ENCODE data around the gene XYLT1.

The XYLT1 gene

DNA sequence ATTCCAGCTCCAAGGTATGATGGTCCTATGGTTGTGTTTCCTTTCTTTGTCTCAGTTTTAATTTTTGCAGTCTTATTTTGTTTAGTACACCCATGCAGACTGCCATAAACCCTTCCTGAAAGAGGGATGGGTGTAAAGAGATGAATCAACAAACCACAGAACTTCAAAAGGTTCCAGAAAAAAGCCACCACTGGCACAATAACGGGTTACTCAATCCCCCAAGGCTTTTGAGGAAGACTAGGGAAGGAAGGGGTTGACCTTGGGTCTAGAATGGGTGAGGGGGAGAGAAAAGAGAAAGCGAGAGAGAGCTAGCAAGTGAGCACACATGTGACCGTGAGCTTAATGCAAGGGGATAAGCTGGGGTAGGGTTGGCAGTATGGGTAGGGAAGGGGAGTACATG lies 168.1 kb downstream of the XYLT1 start:
- no peak for ATAC-seq

DNA sequence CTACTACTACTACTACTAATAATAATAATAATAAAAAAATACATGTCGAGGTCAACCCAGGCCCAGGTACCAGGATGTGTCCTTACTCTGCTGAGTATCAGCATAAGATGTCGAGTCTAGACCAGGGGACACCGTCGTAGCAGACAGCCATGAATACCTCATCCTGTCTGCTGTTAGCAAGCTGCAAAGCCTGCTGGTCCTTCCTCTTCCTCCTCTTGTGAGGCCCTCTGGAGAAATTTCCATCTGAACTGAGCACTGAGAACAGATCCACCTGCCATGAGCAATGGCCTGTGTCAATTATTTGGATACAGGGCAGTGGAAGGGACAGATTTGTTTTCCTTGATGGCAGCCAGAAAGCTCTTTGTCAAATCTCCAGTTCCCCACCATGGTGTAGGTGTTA lies 168.5 kb downstream of the XYLT1 start:
- no peak for ATAC-seq

DNA sequence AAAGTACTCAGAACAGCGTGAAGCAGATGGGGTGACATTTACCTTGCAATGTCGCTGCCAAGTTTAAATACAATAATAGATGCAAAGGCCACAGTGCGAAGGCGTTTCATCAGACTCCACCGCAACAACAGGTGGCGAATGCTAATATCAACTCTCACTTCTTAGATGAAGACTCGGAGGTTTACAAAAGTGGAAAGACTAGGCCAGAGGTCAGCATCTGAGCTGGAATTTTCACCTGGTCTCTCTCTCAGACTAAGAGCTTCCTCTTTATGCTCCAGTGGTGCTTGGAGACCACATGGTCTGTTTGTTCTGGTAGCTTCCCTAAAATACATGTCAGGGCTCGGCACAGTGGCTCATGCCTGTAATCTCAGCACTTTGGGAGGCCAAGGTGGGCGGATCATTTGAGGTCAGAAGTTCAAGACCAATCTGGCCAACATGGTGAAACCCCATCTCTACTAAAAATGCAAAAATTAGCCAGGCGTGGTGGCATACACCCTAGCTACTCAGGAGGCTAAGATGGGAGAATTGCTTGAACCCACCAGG lies 169.1 kb downstream of the XYLT1 start:
- peak; percentile 45 to 61 for ATAC-seq

DNA sequence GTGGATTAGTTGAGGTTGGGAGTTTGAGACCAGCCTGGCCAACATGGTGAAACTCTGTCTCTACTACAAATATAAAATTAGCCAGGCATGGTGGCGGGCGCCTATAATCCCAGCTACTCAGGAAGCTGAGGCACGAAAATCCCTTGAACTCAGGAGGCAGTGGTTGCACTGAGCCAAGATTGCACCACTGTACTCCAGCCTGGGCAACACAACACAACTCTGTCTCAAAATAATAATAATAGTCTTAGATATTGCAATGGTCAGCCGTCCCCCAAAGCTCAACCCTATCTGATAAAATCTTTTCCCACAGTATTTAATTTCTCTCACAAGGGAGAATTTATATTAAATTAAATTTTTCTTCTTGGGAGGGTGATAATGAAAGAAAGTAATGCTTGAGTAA lies 169.6 kb downstream of the XYLT1 start:
- ATAC-seq: no peak

DNA sequence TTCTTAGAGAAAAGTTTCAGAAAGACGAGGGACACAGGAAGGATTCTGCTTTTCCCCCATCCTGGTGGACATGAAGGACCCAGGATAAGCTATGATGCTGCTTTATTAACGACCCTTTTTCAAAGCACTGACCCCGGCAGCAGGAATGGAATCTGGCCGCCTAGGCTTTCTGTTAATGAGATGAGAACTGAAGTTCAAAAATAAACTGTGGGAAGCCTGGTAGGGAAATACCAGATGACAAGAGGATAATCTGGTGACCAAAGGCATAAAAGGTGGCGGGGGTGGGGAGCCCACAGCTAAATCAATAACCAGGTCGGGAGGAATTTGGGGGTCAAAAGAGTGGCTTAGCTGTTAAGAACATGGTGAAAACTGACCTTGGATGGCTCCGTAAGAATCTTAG lies 171.0 kb downstream of the XYLT1 start:
- no peak for ATAC-seq

DNA sequence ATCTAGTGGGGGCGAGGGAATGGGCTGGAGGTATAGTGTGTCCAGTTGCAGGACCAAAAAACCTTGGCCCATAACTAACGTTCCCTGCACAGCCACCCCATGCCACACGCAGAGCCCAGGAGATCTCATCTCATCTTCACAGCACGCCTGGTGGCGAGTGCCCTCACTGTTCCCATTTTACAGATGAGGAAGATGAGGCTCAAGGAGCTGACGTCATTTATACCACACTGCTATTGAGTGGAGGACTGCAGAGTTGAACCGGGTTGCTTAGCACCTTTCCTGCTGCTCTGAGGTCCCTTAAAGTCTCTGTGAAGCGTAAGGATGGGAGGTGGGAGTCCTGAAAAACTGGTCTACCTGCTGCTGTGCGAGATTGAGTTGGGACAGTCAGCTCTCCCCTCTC lies 172.5 kb downstream of the XYLT1 start:
- ATAC-seq: no peak

DNA sequence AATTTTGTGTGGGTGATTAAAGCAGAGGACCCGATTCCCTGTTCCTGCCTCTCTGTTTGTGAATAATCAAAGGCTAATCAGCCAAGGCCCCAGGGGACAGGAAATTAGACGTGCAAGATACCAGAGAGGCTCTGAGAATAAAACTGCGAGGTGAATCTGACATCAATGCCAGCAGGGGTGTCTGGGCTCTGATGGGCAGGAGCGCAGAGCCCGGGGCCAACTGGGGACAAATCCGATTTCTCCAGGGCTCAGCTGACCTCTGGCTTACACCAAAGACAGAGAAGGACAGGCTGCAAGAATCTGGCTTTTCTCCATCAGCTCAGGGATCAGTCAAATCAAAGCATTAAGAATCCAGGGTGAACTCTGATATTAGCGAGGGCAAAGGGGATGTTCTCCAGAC lies 174.3 kb downstream of the XYLT1 start:
- ATAC-seq: no peak

DNA sequence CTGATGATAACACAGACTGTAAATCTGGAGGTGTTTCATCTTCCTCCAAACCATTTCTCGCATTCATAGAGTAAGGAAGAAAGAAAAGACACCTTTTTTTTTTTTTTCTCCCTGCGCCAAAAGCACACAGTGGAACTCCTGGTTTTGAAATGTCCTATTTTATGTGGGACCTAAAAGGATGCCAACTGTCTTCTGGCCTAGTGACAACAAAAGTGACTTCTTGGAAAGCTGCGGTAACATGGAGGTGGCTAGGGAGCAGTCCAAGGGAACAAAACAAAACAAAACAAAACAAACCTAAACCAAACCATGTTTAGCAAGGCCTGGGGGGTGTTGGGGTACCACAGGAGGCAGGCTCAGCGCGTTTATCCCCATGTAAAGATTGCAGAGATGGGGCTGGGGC lies 174.8 kb downstream of the XYLT1 start:
- no peak for ATAC-seq

DNA sequence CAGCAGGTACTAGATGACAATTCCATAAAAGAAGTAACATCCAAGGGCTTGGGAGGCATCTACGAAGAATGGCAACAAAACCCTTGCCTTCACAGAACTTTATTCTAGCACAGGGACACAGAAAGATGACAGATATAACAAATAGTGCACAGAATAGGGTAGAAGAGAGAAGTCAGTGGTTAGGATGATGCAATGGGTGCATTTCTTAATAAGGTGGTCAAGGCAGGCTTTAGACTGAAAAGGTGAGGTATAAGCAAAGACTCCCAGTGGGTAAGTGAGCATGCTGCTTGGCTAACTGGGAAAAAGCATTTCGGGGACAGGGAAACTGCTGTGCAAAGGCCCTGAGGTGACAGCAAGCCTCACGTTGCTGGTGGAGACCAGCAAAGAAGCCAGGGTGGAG lies 175.9 kb downstream of the XYLT1 start:
- ATAC-seq: no peak

DNA sequence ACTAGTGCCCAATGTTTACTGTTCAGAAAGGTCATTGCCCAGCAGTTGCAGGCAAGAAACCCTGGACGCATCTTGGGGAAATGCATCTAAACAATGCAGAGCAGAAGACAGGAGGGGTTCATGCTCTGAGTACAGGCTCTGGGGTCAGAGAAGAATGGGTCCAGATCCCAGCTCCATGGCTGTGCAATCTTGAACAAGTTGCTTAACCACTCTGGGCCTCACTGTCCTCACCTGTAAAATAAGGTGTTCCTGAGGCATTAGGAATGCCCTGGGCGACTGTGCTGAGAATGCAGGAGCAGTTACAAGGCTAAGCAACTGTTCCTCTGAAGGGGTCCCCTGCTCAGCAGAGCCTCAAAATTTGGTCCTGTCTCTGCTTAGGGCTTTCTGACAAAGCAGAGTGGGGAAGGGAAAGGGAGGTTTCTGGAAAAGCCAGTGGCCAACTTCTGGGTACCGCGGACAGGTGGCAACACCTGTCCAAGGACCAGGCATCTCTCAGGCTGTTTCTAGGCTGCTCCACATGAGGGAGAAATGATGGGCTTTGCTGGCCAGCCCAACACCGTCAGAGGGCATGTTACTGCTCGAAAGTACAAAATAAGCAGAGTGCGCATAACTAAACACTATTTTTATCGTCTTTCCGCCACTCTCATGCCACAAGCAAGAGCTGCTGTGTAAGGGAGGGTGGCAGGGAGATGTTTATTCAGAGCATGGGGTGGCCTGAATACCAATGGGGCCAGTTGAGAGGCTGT lies 176.8 kb downstream of the XYLT1 start:
- ATAC-seq: no peak

DNA sequence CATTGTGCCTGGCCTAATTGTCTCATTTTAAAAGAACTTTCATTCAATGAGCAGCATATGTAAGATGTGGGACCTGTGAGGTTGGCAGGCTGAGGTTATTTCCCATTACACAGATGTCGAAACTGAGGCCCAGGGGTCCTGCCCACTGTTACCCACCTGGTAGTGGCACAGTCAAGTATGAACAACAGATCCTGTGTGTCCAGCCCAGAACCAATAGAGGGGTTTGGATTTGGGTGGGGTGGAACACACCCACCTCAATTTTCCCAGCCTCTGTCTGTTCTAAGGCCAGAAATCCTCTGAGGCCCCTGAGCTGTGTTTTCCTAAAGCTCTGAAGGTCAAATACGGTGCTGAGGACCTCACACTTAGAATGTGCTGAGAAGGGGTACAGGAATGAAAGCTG lies 179.5 kb downstream of the XYLT1 start:
- no peak for ATAC-seq

DNA sequence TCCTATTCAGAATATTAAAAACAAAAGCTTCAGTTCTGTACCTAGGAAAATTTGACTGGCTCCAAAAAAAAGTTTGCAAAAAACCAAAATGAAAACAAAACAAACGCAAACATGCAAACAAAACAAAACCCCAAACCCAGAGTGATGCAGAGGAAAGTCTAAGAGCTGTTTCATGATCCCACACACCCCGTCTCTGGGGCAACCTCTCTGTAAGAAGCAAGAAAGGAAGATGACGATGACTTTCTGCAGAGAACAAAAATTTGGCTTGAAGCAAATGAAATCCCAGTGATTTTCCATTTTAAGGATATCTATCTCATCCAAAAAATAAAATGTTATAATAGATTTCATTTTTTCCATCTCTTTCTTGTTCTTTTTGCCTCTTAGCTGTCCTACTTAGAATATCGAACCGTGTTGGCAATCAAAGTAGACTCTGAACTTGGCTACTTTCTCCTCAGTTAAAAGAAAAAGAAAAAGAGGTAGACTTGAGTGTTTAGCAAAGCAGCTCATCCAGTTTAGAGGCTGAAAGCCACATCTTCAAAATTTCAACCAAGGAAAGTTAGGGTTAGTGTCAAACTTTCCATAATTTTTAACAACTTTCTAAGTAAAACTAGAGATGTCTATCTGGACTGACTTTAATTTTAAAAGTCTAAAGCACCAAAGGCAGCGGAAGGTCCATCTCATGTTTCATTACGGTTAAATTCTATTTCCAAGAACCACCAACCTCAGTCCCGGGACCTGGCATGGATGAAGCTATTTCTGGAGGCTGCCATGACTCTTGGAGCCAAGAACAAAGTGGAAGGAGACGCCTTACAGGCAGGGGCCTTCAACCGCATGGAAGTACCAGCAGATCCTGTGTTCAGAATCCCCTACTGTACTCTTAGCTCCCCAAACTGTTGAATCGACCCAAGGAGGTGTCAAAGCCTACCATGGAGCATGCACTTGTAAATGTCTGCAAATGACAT lies 180.8 kb downstream of the XYLT1 start:
- ATAC-seq: no peak

DNA sequence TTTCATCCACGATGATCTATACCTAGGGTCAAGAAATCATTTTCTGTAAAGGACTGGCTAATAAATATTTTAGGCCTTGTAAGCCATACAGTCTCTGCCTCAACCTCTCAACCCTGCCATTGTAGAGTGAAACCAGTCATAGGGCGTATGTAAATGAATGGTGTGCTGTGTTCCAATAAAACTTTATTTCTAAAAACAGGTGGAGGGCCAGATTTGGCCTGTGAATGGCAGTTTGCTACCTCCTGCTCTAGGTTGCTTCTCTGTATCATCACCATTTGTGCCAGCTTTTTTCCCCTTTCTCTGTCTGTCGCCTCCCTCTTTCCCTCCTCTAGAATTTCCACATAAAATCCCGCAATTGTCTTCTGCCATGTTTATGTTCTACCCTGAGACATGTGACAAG lies 181.7 kb downstream of the XYLT1 start:
- no peak for ATAC-seq

DNA sequence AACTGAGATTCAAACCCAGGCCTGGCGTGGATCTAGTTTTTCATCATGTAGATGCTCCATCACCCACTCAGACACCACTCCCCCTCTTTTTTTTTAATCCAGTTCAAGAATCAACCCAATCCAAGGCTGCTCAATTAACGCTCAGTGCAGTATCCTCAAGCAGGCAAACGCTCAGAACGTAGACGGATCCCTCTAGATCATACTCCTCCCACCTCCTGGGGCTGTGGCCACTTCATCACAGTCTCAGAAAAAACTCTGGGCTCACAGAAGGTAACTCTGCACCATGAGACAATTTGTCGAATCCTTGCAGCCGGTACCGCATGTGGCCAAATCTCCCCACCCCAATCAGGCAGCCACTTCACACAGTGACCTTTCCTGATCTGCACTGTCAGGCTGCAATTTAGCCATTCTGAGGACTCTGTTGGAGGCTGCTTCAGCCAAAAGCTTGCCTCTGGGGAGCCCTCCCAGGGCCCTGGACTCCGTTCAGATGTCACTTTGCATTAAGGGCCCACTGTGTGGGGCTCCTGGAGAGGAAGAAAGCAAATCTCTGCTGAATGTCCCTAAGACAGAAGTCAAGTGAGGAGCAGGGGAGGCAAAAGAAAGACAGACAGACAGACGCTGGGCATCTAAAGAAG lies 183.5 kb downstream of the XYLT1 start:
- ATAC-seq: no peak

DNA sequence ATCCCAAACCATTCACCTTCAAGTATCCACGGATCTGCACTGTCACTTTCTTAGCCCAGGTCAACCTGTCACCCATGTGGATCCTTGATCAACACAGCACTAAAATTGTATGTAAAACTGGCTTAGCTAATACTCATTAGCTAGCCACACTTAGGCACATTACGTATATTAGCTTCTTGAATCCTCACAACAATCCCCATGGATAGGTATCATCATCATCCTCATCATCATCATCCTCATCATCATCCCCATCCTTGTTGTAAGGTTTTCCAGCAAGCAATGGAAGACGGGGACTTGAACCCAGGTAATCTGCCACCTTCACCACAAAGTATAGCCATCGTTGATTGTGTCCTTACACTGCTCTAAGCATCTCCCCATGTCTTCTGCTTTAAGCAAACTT lies 184.3 kb downstream of the XYLT1 start:
- no peak for ATAC-seq

DNA sequence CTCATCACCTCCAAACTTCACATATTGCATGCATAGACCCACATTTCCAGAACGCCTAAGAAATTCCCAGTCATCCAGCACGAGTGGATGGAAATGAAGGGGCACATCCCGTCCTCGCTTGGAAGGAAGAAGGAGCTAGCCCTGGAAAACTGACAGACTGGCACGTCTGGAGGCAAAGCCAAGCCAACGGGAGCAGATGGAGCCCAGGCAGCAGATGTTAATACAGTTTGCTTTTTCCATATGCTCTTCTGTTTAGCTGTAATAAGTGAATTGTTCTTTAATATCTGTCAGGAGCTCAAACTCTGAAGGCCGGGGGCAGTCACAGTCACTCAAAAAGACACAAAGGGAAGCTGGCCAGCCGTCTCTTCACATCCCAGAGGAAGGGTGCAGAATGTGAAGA lies 187.7 kb downstream of the XYLT1 start:
- ATAC-seq: no peak

DNA sequence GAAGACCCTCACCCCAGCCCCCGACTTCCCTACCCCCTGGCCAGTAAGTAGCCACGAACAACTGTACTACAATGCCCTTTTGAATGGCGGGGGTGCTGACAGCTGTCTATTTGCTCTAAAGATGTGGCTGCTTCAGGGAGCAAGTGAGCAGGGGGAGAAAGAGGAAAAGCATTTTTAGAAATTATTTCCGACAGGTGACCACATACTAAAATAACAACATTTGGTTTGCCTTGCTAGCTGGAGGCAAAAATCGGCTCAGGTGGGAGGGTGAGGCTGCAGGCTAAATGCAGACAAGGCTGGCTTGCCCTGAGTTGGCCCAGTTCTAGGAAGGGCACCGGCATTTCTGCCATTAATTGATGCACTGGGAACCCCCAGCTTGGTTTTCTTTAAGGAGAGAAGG lies 188.5 kb downstream of the XYLT1 start:
- ATAC-seq: no peak

DNA sequence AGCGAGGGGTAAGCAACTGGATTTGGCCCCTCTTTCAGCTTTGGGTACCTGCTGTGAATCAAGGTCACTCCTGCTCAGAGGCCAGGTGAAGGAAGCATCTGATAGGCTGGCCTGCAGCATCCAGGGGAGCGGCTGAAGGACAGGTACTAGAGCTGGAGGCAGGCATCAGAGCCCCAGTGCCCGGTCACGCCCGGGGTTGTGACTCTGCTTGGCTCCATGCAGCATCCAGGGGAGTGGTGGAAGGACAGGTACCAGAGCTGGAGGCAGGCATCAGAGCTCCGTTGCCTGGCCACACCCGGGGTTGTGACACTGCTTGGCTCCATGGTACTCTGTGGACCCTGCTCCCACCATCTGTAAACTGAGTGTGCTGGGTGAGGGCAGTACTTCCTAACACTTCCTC lies 189.7 kb downstream of the XYLT1 start:
- no peak for ATAC-seq

DNA sequence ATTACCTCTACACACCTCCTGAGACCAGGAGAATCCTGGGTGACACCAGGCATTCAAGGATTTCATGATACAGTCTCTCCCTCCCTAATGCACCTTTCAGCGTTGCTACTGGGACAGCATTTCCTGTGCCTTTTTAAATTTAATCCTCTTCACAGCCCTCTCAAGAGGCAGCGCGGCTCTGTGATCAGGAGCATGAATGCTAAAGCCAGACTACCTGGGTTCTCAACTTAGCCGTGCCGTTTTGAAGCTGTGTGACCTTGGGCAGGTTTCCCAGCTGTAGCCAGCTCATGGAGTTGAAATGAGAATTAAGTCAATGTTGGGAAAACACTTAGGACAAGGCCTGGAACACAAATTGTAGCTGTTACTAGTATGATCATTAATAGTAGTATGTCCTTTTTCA lies 191.8 kb downstream of the XYLT1 start:
- no peak for ATAC-seq

DNA sequence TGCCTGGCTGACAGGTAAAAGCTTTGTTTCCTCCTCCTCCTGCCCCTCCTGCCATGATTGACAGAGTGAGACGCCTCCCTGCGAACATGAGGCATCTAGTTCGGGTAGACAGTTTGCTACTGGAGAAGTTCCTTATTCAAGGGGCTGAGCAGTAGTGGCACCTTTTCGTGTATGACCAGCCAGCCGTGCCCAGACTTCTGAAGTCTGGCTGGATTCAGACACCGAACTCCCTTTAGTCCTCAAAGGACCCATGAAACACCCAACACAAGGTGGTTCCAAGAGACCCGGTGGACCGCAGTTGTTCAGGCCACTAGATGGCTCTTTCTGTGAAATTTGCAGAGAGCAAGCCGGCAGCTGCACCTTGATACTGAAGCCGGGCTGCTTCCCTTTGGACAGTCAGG lies 192.8 kb downstream of the XYLT1 start:
- ATAC-seq: no peak

DNA sequence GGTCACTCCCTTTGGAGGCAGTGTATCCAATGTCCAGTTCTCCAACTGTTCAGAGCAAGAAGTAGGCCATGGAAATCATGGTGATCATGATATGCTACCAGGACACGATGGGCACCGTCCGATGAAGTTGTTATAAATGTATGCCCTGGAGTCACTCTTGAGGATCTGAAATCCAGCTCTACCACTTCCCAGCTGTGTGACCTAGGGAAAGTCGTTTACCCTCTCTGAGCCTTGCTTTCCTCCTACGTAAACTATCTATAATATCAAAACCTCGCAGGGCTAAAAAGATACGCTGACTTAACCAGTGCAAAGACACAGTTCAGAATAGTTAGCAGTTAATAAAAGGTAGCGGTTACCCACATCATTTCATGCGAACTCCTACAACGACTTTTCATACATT lies 194.2 kb downstream of the XYLT1 start:
- no peak for ATAC-seq

DNA sequence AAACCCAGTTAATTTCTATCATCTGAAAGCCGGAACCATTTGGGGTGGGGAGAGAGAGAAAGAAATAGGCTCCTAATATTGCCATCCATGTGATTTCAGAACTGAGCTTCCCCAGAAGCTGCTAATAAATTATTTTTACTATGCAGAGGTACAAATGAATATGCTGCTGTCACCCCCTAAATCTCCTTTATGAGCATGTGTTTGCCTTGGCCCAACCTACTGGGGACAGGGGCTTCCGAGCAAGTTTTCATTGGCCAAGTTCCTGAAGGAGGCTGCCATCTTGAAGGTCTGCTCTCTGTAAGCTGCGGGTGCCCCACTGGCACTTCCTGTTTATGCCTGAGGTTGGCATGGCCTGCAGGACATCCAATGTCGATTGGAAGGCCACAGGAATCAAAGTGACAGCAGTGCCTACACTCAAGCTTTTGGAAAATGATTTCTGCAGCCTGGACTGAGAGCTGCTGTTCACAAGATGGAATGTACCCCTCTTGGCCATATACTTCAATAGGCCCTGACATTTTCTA lies 194.7 kb downstream of the XYLT1 start:
- ATAC-seq: no peak

Data from activated CD4-positive, CD25-positive, alpha-beta regulatory T cell treated with anti-CD3 and anti-CD28 coated beads, Interleukin-2, amount 50 U/mL, for 24 hours (primary cell).